ENCODE data around the gene FAM163A. TPM values are rescaled to one million over a fixed set of nuclear protein-coding genes. Genes with fewer than 3 reads are reported as not detected.

FAM163A gene
- total and polyA plus RNA-seq, 8 donors, result 0.15 to 0.61 (median 0.25) TPM; not detected in 4

- 84 to 92% (median 90%) methylated on average over 8 of the region's 8 CpGs for WGBS, 5 donors
- Histone ChIP-seq H3K36me3 (no peaks in the 10 kb centered on the region), H3K27me3 (no peaks in the 10 kb centered on the region), H3K9me3 (peaks cover 0 to 8% (median 3%) of the 10 kb centered on the region in 4 donors), H3K27ac (no peak overlapping the region), H3K4me1 (no peaks in the 10 kb centered on the region), H3K4me3 (no peak overlapping the region)
- TF ChIP-seq POLR2A (IDR thresholded peaks at IDR 0.05) (no peak), EP300 (IDR thresholded peaks at IDR 0.05) (no peak), POLR2AphosphoS5 (IDR thresholded peaks at IDR 0.05) (no peak)
- TF ChIP-seq, protein P1, sequence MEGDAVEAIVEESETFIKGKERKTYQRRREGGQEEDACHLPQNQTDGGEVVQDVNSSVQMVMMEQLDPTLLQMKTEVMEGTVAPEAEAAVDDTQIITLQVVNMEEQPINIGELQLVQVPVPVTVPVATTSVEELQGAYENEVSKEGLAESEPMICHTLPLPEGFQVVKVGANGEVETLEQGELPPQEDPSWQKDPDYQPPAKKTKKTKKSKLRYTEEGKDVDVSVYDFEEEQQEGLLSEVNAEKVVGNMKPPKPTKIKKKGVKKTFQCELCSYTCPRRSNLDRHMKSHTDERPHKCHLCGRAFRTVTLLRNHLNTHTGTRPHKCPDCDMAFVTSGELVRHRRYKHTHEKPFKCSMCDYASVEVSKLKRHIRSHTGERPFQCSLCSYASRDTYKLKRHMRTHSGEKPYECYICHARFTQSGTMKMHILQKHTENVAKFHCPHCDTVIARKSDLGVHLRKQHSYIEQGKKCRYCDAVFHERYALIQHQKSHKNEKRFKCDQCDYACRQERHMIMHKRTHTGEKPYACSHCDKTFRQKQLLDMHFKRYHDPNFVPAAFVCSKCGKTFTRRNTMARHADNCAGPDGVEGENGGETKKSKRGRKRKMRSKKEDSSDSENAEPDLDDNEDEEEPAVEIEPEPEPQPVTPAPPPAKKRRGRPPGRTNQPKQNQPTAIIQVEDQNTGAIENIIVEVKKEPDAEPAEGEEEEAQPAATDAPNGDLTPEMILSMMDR (IDR thresholded peaks at IDR 0.05), result no peak
- no peak for DNase-seq
- intact Hi-C loops (cut with DNase I; ENCODE audit: low total_unique reads), result no loop called here
Measured at GRCh38 chr1:179774566-179774965, 31.5 kb downstream of the FAM163A start.

DNA sequence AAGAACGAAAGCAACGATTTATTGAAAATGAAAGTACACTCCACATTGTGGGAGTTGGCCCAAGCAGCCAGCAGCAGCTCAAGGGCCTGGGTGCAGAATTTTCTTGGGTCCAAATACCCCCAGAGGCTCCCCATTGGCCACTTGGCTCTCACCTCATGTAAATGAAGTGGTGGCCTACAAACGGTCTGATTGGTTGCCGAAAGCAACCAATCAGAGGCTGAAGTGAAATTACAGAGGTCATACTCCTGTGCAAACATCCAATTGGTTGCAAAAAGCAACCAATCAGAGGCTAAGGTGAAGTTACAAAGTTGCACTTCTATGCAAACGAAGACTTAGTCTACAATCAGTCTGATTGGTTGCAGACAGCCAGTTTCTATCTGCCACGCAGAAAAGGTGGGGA lies 31.9 kb downstream of the FAM163A start:
- no peak overlapping the region for H3K27ac ChIP-seq
- peaks cover 0 to 8% (median 3%) of the 10 kb centered on the region in 4 donors for H3K9me3 ChIP-seq
- TF ChIP-seq EP300 (IDR thresholded peaks at IDR 0.05) (no peak), POLR2A (IDR thresholded peaks at IDR 0.05) (no peak), POLR2AphosphoS5 (IDR thresholded peaks at IDR 0.05) (no peak)
- TF ChIP-seq, protein P1 (IDR thresholded peaks at IDR 0.05), result no peak
- peaks cover 0 to 4% (median 0%) of the 10 kb centered on the region in 4 donors for H3K4me1 ChIP-seq
- 77 to 93% (median 90%) methylated on average over 6 of the region's 6 CpGs for WGBS, 5 donors
- no peaks in the 10 kb centered on the region for H3K36me3 ChIP-seq
- H3K27me3 ChIP-seq, result no peaks in the 10 kb centered on the region
- H3K4me3 ChIP-seq, result no peak overlapping the region
- DNase-seq, result no peak
- intact Hi-C loops (cut with DNase I; ENCODE audit: low total_unique reads), result no loop called here

DNA sequence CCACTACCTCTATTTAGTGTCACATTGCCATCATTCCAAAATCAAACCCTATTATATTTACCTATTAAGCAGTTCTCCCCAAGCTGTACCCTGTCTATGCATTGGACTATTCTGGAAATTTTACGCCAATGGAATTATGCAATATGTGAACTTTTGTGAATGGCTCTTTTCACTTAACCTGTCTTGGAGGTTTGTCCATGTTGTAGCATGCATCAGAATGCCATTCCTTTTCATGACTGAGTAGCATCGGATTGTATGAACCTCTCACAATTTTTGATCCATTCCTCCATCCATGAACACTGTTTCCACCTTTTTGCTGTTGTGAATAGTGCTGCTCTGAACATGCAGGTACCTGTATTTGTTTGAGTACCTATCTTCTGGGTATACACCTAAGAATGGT lies 33.7 kb downstream of the FAM163A start:
- intact Hi-C loops (cut with DNase I; ENCODE audit: low total_unique reads), result no loop called here
- H3K27me3 ChIP-seq, result no peaks in the 10 kb centered on the region
- peaks cover 0 to 8% (median 3%) of the 10 kb centered on the region in 4 donors for H3K9me3 ChIP-seq
- no peaks in the 10 kb centered on the region for H3K36me3 ChIP-seq
- no peak for DNase-seq
- WGBS, 5 donors, result 93 to 98% (median 96%) methylated on average over 2 of the region's 2 CpGs
- no peak overlapping the region for H3K27ac ChIP-seq
- peaks cover 0 to 6% (median 0%) of the 10 kb centered on the region in 4 donors for H3K4me1 ChIP-seq
- no peak overlapping the region for H3K4me3 ChIP-seq
- TF ChIP-seq EP300 (IDR thresholded peaks at IDR 0.05), result no peak
- TF ChIP-seq, protein P1 (IDR thresholded peaks at IDR 0.05), result no peak
- TF ChIP-seq POLR2A (IDR thresholded peaks at IDR 0.05), result no peak
- TF ChIP-seq POLR2AphosphoS5 (IDR thresholded peaks at IDR 0.05), result no peak

DNA sequence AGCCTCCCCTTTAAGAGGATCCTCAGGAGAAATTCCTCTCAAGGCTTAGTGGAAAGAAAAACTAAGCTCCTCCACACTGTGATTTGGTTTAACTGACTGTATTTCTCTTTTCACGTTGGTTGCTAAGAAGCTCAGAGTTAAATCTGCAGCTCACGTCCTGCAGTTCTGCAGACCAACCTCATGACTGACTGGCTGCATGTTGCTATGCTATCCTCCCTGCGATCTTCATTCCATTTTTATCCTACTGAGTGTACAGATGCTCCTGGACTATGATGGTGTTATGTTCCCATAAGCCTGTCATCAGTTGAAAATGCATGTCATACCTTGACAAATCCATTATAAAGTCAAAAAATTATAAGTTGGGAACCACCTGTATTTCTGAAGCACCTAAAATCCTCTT lies 34.6 kb downstream of the FAM163A start:
- Histone ChIP-seq H3K4me3 (no peak overlapping the region), H3K27ac (no peak overlapping the region), H3K9me3 (peaks cover 0 to 3% (median under 1%) of the 10 kb centered on the region in 4 donors), H3K27me3 (no peaks in the 10 kb centered on the region), H3K4me1 (peaks cover 0 to 6% (median 0%) of the 10 kb centered on the region in 4 donors), H3K36me3 (no peaks in the 10 kb centered on the region)
- WGBS, 5 donors, result 86 to 93% (median 89%) methylated on average over 3 of the region's 3 CpGs
- TF ChIP-seq, protein P1 (IDR thresholded peaks at IDR 0.05), result no peak
- TF ChIP-seq POLR2A (IDR thresholded peaks at IDR 0.05), result no peak
- no peak for TF ChIP-seq EP300 (IDR thresholded peaks at IDR 0.05)
- no peak for TF ChIP-seq POLR2AphosphoS5 (IDR thresholded peaks at IDR 0.05)
- intact Hi-C loops (cut with DNase I; ENCODE audit: low total_unique reads), result no loop called here
- DNase-seq, result no peak
